T-helper 9 cell (primary cell): ENCODE data around the gene CES1.
A peak's percentile ranks its signal among the peaks of the same experiment; 100 is the strongest.
"Not testable (repeated sequence)": the region's sequence is repeated elsewhere in the genome, so short reads cannot be mapped to it uniquely, and the experiment has no call there.

Source experiments
- DNase-seq: peaks from one replicate; pipeline ENCODE4 v3.0.0-alpha.2; 2020
- total RNA-seq, 2 donors: gene quantifications; one replicate each; lab custom pipeline; 2026; lab: John Stamatoyannopoulos, UW

Gene CES1
- 0.14 to 0.24 reads per million in 2 donors for total RNA-seq

DNA sequence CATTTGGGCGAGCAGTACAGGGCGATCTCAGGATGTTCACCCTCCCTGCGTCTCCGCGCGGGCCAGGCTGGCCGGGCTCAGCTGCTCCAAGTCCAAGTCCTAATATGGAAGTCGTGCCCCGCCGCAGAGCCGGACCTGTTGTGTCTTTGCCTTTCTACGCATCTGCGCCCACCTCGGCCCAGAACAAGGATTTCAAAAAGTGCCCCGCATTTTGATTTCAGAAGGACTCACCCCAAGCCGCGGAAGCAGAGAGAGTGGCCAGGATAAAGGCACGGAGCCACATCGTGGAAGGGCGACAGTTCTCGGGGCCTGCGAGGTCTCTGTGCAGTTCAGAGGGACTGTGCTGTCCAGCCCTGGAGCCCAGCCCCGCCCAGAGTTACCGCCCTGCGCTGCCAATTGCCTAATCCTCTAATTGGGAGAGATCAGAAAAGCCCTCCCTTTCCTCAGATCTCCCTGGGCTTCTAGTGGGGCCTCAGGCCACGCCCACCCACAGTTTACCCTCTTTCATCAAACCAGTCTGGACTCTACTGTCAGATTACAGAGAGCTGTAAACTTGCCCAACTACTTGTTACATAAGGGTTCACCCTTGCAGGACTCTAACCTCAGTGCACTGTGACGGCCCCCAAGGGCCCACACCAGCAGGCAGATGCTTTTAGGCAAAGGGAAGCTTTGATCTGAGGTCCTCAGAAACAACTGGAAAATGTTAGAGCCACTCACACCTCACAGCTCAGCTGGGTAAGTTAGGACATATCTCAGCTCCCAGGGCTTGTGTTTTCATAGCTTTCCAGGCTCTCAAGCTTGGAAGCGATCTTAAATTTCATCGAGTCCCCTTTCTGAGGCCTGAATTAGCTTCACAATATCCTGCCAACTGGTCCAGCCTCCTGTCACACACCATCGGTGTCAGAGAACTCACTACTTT is at the start of gene CES1:
Gene CES1, minus strand, starts transcription at position 324 of the 919 bp plus-strand sequence. Its CDS starts 41 bp downstream, at position 283.
- no peak for DNase-seq

DNA sequence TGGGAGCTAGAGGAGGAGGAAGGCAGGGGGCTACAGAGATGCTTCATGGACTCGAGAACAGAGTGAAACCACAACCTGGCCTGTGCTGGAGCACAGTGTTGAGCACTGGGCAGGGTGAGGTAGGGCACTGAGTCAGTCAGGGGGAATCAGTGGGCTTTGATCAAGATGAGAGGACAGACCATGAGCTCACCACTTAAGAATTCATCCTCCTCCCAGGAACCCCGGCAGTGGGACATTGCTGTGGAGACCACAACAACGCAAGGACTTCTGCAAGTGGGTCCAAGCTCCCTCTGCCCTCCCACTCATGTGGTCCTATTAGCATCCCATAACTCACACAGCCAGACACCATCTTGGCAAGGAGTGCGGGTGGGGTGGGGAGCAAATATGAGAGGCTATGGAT is 44.0 kb upstream of the CES1 start:
- DNase-seq: no peak

- no peak for DNase-seq
These were observed 42.4 kb upstream of the CES1 start, which contains the start of gene CES5A for GRCh38 chr16:55875273-55875672. Gene CES5A (minus strand): TSS chr16:55875373. CDS start chr16:55875221, 152 bp downstream.

DNA sequence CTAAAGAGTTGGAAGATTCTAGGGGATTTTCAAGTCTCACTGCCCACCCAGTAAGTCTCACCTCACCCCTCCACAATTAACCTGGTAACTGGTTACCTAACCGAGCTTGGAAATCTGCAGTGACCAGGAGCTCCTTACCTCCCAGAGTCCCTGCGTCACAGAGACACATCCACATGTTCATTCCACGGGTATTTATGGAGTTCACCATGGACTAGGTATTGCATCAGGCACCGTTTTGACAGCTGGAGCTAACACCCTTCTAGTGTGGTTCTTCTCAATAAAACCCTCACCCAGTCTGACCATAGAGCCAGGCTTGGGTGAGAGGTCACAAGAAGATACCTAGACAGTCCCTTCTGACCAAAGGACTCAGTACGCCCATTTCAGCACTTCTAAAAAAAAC is 40.2 kb upstream of the CES1 start:
- DNase-seq: no peak

GRCh38 chr16:55872130-55872529 is 39.2 kb upstream of the CES1 start:
- DNase-seq: no peak

DNA sequence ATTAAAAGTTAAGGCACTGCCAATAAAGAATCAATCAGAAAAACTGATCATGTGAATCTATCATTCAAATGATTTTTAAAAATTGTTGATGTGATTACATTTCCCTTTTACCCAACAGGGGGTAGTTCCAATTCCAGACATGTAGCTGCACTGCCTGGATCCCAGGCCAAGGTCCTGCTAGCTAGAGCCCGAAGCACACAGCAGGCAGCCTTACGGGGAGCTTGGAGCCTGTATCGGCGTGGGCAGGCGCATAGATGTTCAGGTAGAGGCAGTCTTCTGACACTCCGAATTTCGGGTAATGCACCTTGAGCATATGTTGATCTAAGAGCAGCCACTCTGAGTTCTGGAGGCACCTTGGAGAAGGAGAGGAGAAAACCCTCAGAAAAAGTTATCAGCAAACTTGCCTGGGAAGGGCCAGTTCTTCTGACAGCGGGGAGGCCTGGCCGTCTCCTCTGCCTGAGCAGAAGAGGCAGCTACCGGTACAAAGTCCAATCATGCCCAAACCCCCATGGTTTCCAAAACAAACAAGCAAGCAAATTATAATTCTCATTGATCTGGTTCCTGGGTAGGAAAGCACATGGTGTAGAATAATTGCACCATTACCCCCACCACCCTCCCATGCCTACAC is 38.6 kb upstream of the CES1 start:
- DNase-seq: no peak

GRCh38 chr16:55868980-55869379 is 36.1 kb upstream of the CES1 start:
- DNase-seq: no peak

GRCh38 chr16:55868137-55868536 is 35.2 kb upstream of the CES1 start:
- no peak for DNase-seq

GRCh38 chr16:55861288-55861687 is 28.4 kb upstream of the CES1 start:
- no peak for DNase-seq

- not testable (repeated sequence) for DNase-seq
These were observed 24.8 kb upstream of the CES1 start for GRCh38 chr16:55857650-55858049.

DNA sequence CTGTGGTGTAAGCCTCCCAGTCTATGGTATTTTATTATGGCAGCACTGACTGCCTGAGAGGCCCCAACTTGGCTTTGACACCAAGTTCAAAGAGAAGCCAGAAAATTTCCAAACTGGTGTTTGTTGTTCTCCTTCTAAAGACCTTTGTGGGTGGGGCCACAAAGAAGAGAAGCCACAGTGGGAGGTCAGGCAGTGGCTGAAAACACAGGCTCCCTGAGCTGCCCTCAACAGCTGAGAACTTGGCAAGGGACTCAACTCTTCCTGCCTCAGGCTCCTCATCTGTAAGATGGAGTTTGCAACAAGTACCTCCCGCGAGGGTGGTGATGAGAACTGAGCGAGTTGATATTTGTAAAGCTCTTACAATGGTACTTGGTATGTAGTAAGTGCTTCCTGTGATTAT is 24.1 kb upstream of the CES1 start:
- DNase-seq: no peak

DNA sequence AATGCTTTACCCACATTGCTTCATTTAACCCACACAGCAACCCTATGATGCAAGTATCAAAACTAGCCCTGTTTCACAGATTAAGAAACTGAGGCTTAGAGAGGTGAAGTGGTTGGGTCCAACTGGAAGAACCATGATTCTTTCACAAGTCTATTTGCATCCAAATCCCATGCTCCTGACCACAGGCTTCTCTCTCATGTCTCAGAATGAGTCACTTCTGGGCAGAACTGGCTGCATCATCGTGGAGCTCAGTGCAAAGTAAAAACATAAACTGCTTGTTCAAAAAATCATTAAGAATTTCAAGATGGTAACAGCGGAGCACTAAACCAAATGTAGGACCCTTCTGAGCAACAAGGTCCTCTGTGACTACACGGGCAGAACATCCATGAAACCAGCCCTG is 20.2 kb upstream of the CES1 start:
- DNase-seq: no peak

GRCh38 chr16:55849536-55849935 is 16.6 kb upstream of the CES1 start:
- DNase-seq: no peak

GRCh38 chr16:55846598-55847346 is 13.9 kb upstream of the CES1 start:
- no peak for DNase-seq

GRCh38 chr16:55843105-55843395 is 10.2 kb upstream of the CES1 start:
- no peak for DNase-seq

GRCh38 chr16:55842369-55843104 is 9.6 kb upstream of the CES1 start:
- peak; percentile 1 for DNase-seq

GRCh38 chr16:55839115-55839514 is 6.2 kb upstream of the CES1 start:
- DNase-seq: no peak

GRCh38 chr16:55836158-55836611 is 3.3 kb upstream of the CES1 start:
- no peak for DNase-seq

GRCh38 chr16:55835581-55835980 is 2.7 kb upstream of the CES1 start:
- no peak for DNase-seq

GRCh38 chr16:55835173-55835572 is 2.3 kb upstream of the CES1 start:
- DNase-seq: not testable (repeated sequence)

DNA sequence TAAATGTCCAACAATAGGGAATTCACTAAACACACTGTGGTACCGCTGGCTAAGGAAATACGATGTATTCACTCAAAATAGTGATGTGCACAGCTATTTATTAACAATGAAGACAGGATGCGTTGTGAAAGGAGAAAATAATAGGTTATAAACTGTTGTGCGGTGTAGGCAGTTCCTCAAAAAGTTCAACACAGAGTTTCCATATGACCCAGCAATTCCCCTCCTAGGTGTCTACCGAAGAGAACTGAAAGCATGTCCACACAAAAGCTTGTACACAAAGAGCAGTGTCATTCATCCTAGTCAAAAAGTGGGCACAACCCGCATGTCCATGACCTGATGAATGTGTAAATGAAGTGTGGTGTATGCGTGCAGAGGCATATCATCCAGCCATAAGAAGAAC is 1.2 kb upstream of the CES1 start:
- no peak for DNase-seq

- no peak for DNase-seq
These were observed 497 bp downstream of the CES1 start for GRCh38 chr16:55832425-55832772.
